Erythroblast (primary cell): ENCODE measurements around the gene FOXN1.
"Not testable (repeated sequence)": the region's sequence is repeated elsewhere in the genome, so short reads cannot be mapped to it uniquely, and the experiment has no call there.

ENCODE experiments used
- DNase-seq, 2 experiments: peaks; one replicate each; lab custom pipeline; 2025; lab: John Stamatoyannopoulos, UW
- GATA1 ChIP-seq: IDR thresholded peaks from 2 replicates; pipeline ENCODE4 v1.6.1; 2011; ENCODE audit warnings: low read depth, mild to moderate bottlenecking, control low read depth, low read length, moderate library complexity
- POLR2A ChIP-seq: IDR thresholded peaks from 2 replicates; pipeline ENCODE4 v1.6.1; 2011; ENCODE audit warnings: mild to moderate bottlenecking, low read length

The FOXN1 gene

DNA sequence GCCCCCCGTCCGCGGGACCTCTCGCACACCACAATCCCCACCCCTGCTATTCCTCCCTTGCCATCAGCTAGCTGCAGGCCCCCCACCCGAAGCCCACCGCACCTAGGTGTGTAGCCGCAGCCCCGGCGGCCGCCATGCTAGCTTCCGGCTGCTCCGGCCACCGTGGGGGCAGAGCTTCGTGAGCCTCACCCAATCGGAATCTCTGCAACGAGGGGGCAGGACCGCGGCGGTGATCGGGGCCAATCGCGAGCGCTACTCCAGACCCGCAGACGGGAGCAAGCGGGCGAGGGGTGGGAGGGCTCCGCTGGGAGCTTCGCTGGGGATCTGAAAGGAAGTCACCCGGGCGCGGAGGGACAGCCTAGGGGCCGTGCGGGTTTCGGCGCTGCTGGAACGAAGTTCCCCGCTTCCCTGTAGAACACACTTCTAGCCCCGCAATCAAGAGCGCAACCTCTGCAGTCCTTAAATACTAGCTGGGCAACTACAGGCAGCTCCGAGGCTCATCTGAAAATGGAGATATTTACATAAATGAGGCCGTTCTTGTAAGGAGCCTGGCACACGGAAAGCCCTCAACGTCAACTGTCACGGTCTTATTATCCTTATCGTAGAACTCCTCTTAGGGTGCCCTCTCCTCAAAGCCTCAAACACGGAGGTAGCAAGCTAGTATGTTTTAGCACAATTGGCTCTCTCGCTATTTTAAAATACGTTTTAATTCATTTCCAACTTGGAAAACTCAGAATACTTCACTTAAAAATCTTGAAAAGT, 65.4 kb downstream of the FOXN1 start, which contains the start of gene PIGS:
TSS of gene PIGS (minus strand) at position 164 of the 762 bp plus-strand sequence. CDS start at position 136, 28 bp downstream.
- peak; percentile 93 to 95 for DNase-seq
- TF ChIP-seq POLR2A: peak; percentile 79
- TF ChIP-seq GATA1: no peak

GRCh38 chr17:28572259-28573039, 66.3 kb downstream of the FOXN1 start:
- TF ChIP-seq GATA1: no peak
- TF ChIP-seq POLR2A: no peak
- DNase-seq: peak; percentile 56 to 68

GRCh38 chr17:28573040-28573380, 66.9 kb downstream of the FOXN1 start:
- DNase-seq: no peak
- TF ChIP-seq GATA1: no peak

DNA sequence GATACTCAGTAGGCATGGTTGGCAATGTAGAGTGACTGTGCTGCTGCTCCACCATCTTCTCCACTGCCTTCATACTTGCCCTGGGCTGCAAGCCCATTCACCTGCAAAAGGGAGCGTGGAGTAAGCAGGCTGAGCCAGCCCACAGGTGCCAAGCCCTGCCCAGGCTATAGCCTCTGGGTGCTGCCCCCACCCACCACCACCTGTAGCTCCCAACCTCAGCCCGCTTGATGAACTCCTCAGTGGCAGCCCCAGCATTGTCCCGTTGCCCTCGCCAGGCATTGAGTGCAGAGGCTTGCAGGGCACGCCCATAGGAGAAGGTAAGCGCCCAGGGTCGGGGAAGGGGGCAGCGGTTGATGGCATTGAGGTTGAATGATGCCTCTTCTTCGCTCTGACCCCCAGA, 67.4 kb downstream of the FOXN1 start:
- no peak for DNase-seq
- TF ChIP-seq POLR2A (no peak), GATA1 (no peak)

DNA sequence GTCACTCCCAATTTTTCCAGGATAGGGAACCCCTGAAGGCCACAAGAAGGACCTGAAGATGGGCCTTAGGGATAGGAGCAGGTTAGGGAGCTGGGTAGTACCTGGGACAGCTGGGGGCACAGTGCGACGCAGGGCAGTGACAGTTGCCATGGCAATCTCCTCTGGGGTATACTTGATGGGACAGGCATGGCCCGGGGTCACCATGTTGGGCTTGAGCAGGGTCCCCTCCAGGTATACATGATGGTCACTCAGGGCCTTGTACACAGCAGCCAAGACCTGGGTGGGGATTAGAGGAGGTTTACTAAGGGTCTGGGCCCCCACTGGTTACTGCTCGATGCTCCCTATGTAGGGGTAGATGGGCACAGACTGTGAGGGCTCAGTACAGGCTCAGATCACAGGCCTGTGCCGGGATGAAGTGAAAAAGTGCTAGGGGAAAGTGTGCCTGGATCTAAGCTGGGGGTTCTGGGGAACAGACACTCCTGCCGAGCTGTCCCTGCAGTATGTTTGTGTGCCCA, 67.9 kb downstream of the FOXN1 start:
- TF ChIP-seq POLR2A: no peak
- DNase-seq: no peak

- TF ChIP-seq POLR2A: no peak
- no peak for TF ChIP-seq GATA1
- no peak for DNase-seq
Observed at GRCh38 chr17:28574526-28574925, 68.4 kb downstream of the FOXN1 start.

- peak; percentile 60 to 63 for DNase-seq
- TF ChIP-seq POLR2A: no peak
- no peak for TF ChIP-seq GATA1
Observed at GRCh38 chr17:28575126-28575795, 69.1 kb downstream of the FOXN1 start.

- DNase-seq: not testable (repeated sequence)
Observed at GRCh38 chr17:28576016-28576415, 69.9 kb downstream of the FOXN1 start.

- peak; percentile 98 for DNase-seq
- TF ChIP-seq GATA1: no peak
- TF ChIP-seq POLR2A: peak; percentile 77
Observed at GRCh38 chr17:28576758-28577465, 70.8 kb downstream of the FOXN1 start, which contains the start of gene ALDOC. ALDOC (minus strand) TSS chr17:28576895; CDS start chr17:28575532, 1,363 bp downstream.

GRCh38 chr17:28577466-28577824, 71.3 kb downstream of the FOXN1 start:
- TF ChIP-seq GATA1 (no peak), POLR2A (no peak)
- peak in 1 of 2 experiments; percentile 43 for DNase-seq

- no peak for TF ChIP-seq GATA1
- DNase-seq: no peak
Observed at GRCh38 chr17:28578246-28579195, 72.4 kb downstream of the FOXN1 start.

DNA sequence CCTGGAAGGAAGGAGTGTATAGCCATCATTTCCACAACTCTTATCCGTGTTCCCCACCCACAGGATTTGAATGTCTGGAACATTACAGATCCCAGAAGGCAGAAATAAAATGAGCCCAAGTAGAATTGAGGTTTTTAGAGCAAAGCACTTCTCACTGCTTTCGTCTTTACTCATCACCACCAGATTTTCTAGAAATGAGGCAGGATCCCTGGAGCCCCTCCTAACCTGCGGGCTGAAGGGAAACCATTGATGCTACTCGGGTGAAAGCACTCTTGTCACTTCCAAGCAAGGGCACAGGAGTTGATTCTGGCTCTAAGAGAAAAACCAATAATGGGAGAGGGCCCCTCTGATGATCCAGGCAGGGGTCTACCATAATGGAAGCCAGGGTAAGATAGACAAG, 73.4 kb downstream of the FOXN1 start:
- no peak for DNase-seq
- TF ChIP-seq GATA1: no peak
- TF ChIP-seq POLR2A: no peak
